HG03378 (cell line): Measurements from ENCODE around the gene ATP11A.
"Not testable (repeated sequence)": the region's sequence is repeated elsewhere in the genome, so short reads cannot be mapped to it uniquely, and the experiment has no call there.

Experiments used
- ATAC-seq: cut with Tn5 transposase; IDR thresholded peaks from one replicate; pipeline ENCODE4 v1.9.1; 2021; ENCODE audit warnings: mild to moderate bottlenecking, moderate library complexity; ENCODE audit not compliant: unreplicated experiment

The ATP11A gene

GRCh38 chr13:112851107-112852038, 161.5 kb downstream of the ATP11A start:
- ATAC-seq, result no peak

- ATAC-seq, result no peak
Observed at GRCh38 chr13:112852392-112852791, 162.6 kb downstream of the ATP11A start.

- no peak for ATAC-seq
Observed at GRCh38 chr13:112852808-112853207, 163.0 kb downstream of the ATP11A start.

- ATAC-seq, result no peak
Observed at GRCh38 chr13:112854321-112854720, 164.5 kb downstream of the ATP11A start.

- no peak for ATAC-seq
Observed at GRCh38 chr13:112855859-112856258, 166.0 kb downstream of the ATP11A start.

- no peak for ATAC-seq
Observed at GRCh38 chr13:112857914-112858490, 168.2 kb downstream of the ATP11A start.

- ATAC-seq, result no peak
Observed at GRCh38 chr13:112859128-112859816, 169.4 kb downstream of the ATP11A start.

GRCh38 chr13:112859817-112860190, 170.0 kb downstream of the ATP11A start:
- ATAC-seq, result peak; percentile 88

- no peak for ATAC-seq
Observed at GRCh38 chr13:112861876-112862615, 172.2 kb downstream of the ATP11A start.

GRCh38 chr13:112863356-112863755, 173.5 kb downstream of the ATP11A start:
- ATAC-seq, result not testable (repeated sequence)

GRCh38 chr13:112865478-112865877, 175.6 kb downstream of the ATP11A start:
- not testable (repeated sequence) for ATAC-seq

GRCh38 chr13:112867301-112867711, 177.5 kb downstream of the ATP11A start:
- no peak for ATAC-seq

GRCh38 chr13:112868308-112868707, 178.5 kb downstream of the ATP11A start:
- ATAC-seq, result no peak

GRCh38 chr13:112869202-112870050, 179.6 kb downstream of the ATP11A start:
- ATAC-seq, result no peak

GRCh38 chr13:112870051-112870331, 180.2 kb downstream of the ATP11A start:
- ATAC-seq, result no peak

GRCh38 chr13:112870737-112871287, 181.0 kb downstream of the ATP11A start:
- ATAC-seq, result no peak

GRCh38 chr13:112871742-112872141, 181.9 kb downstream of the ATP11A start:
- no peak for ATAC-seq

- not testable (repeated sequence) for ATAC-seq
Observed at GRCh38 chr13:112872657-112873631, 183.1 kb downstream of the ATP11A start.
